ENCODE data around the gene SNRPD3.
A peak's percentile ranks its signal among the peaks of the same experiment; 100 is the strongest.
"Not testable (repeated sequence)": the region's sequence is repeated elsewhere in the genome, so short reads cannot be mapped to it uniquely, and the experiment has no call there.

SNRPD3 gene
- total RNA-seq = 36.0 reads per million, percentile 61 among the genes with 10 or more reads in this experiment

- DNase-seq = peak; percentile 99
These were observed at the start of gene SNRPD3 for GRCh38 chr22:24555165-24556039. Gene SNRPD3, plus strand, starts transcription at chr22:24555999. Its CDS starts 1,676 bp downstream, at chr22:24557675.

GRCh38 chr22:24506802-24507438 is 48.9 kb upstream of the SNRPD3 start:
- DNase-seq = no peak

- no peak for DNase-seq
These were observed 48.1 kb upstream of the SNRPD3 start for GRCh38 chr22:24507716-24508115.

GRCh38 chr22:24510637-24511625 is 44.9 kb upstream of the SNRPD3 start:
- no peak for DNase-seq

GRCh38 chr22:24512043-24512442 is 43.8 kb upstream of the SNRPD3 start:
- no peak for DNase-seq

GRCh38 chr22:24513378-24514240 is 42.2 kb upstream of the SNRPD3 start:
- no peak for DNase-seq

- DNase-seq = no peak
These were observed 41.4 kb upstream of the SNRPD3 start for GRCh38 chr22:24514241-24515026.

- DNase-seq = no peak
These were observed 40.8 kb upstream of the SNRPD3 start for GRCh38 chr22:24515027-24515338.

- DNase-seq = no peak
These were observed 39.5 kb upstream of the SNRPD3 start for GRCh38 chr22:24516301-24516737.

- no peak for DNase-seq
These were observed 38.4 kb upstream of the SNRPD3 start for GRCh38 chr22:24517446-24517845.

- no peak for DNase-seq
These were observed 37.6 kb upstream of the SNRPD3 start for GRCh38 chr22:24518228-24518627.

- no peak for DNase-seq
These were observed 36.9 kb upstream of the SNRPD3 start for GRCh38 chr22:24518771-24519485.

- no peak for DNase-seq
These were observed 36.3 kb upstream of the SNRPD3 start for GRCh38 chr22:24519496-24519895.

- DNase-seq = no peak
These were observed 34.0 kb upstream of the SNRPD3 start for GRCh38 chr22:24521791-24522245.

- DNase-seq = no peak
These were observed 31.9 kb upstream of the SNRPD3 start for GRCh38 chr22:24523873-24524272.

- DNase-seq = peak; percentile 64
These were observed 30.3 kb upstream of the SNRPD3 start for GRCh38 chr22:24525416-24526037.

GRCh38 chr22:24526191-24526590 is 29.6 kb upstream of the SNRPD3 start:
- DNase-seq = no peak

- no peak for DNase-seq
These were observed 25.9 kb upstream of the SNRPD3 start for GRCh38 chr22:24529898-24530297.

- DNase-seq = not testable (repeated sequence)
These were observed 24.8 kb upstream of the SNRPD3 start for GRCh38 chr22:24530968-24531367.

- DNase-seq = no peak
These were observed 23.7 kb upstream of the SNRPD3 start for GRCh38 chr22:24532075-24532474.
